Mammary epithelial cell (primary cell): Measurements from ENCODE around the gene CDH13.

Experiments used
- EZH2 ChIP-seq: IDR thresholded peaks from 2 replicates; pipeline ENCODE4 v1.6.1; 2012; ENCODE audit warnings: low read length, inconsistent platforms, borderline replicate concordance
- TF ChIP-seq, protein P1 (sequence below), 2 donors: IDR thresholded peaks in 1 of 2; conservative IDR thresholded peaks in 1 of 2; 2 replicates each; pipeline ENCODE4 v1.5.1; 2011 to 2012; ENCODE audit warnings: inconsistent platforms in 2 of 2, low read length in 2 of 2, mild to moderate bottlenecking in 2 of 2, control low read depth in 1 of 2, low read depth in 1 of 2; ENCODE audit not compliant: insufficient read depth in 1 of 2; ENCODE audit errors: extremely low read depth in 1 of 2

GRCh38 chr16:83439412-83439811 lies 812.6 kb downstream of the CDH13 start:
- TF ChIP-seq, protein P1, sequence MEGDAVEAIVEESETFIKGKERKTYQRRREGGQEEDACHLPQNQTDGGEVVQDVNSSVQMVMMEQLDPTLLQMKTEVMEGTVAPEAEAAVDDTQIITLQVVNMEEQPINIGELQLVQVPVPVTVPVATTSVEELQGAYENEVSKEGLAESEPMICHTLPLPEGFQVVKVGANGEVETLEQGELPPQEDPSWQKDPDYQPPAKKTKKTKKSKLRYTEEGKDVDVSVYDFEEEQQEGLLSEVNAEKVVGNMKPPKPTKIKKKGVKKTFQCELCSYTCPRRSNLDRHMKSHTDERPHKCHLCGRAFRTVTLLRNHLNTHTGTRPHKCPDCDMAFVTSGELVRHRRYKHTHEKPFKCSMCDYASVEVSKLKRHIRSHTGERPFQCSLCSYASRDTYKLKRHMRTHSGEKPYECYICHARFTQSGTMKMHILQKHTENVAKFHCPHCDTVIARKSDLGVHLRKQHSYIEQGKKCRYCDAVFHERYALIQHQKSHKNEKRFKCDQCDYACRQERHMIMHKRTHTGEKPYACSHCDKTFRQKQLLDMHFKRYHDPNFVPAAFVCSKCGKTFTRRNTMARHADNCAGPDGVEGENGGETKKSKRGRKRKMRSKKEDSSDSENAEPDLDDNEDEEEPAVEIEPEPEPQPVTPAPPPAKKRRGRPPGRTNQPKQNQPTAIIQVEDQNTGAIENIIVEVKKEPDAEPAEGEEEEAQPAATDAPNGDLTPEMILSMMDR (conservative IDR thresholded peaks at IDR 0.05 in 1 of 2, IDR thresholded peaks at IDR 0.05 in 1 of 2; ENCODE audit: extremely low read depth in 1 of 2, insufficient read depth in 1 of 2, low read depth in 1 of 2, low read length in 2 of 2) = no peak
- no peak for TF ChIP-seq EZH2
